Measurements from ENCODE around the gene B3GLCT. TPM values are rescaled to one million over a fixed set of nuclear protein-coding genes. Genes with fewer than 3 reads are reported as not detected.

The B3GLCT gene
- total RNA-seq, 1 donor: 3.2 TPM

Other genes with a start within 250 kb of the B3GLCT start
- gene HSPH1, start 38.1 kb upstream of the B3GLCT start, total RNA-seq: 9.2 TPM

Data from hematopoietic multipotent progenitor cell (in vitro differentiated cells).